ENCODE results near the gene BLOC1S1. TPM values are rescaled to one million over a fixed set of nuclear protein-coding genes. Genes with fewer than 3 reads are reported as not detected.

BLOC1S1 gene
- total and polyA plus RNA-seq, 7 donors, result 173 to 655 (median 355) TPM

DNA sequence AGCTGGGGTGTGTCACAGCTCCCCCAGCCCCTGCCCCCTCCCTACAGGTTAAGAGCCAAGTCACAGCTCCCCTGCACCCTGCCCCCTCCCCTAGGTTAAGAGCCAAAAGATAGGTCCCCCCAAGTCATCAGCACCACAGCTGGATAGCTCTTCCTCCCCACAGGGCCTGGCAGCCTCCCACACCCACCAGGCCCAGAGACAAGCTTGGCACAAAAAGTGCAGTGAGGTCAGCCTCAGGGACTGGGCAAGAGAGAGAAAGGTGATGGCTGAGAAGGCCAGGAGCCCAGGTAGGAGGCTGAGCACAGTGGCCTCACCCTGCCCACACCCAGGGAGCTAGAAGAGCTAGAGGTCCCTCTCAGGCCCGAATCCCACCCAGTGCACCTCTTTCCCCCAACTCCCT lies 16.9 kb upstream of the BLOC1S1 start:
- H3K27ac ChIP-seq, result peak overlapping the region; percentile 5 to 100 (median 68)
- 93 to 95% methylated on average over 1 of the region's 1 CpG for WGBS, 2 donors
- no peak for TF ChIP-seq POLR2A (IDR thresholded peaks at IDR 0.05)
- TF ChIP-seq, protein P1, sequence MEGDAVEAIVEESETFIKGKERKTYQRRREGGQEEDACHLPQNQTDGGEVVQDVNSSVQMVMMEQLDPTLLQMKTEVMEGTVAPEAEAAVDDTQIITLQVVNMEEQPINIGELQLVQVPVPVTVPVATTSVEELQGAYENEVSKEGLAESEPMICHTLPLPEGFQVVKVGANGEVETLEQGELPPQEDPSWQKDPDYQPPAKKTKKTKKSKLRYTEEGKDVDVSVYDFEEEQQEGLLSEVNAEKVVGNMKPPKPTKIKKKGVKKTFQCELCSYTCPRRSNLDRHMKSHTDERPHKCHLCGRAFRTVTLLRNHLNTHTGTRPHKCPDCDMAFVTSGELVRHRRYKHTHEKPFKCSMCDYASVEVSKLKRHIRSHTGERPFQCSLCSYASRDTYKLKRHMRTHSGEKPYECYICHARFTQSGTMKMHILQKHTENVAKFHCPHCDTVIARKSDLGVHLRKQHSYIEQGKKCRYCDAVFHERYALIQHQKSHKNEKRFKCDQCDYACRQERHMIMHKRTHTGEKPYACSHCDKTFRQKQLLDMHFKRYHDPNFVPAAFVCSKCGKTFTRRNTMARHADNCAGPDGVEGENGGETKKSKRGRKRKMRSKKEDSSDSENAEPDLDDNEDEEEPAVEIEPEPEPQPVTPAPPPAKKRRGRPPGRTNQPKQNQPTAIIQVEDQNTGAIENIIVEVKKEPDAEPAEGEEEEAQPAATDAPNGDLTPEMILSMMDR (IDR thresholded peaks at IDR 0.05), result no peak
- no peak for TF ChIP-seq POLR2AphosphoS5 (IDR thresholded peaks at IDR 0.05)
- TF ChIP-seq EP300 (IDR thresholded peaks at IDR 0.05), result no peak
- peak; percentile 63 for DNase-seq
- H3K36me3 ChIP-seq, result peaks cover 19 to 78% (median 42%) of the 10 kb centered on the region in 4 donors
- intact Hi-C loops (cut with DNase I), result no loop called here
- H3K4me3 ChIP-seq, result no peak overlapping the region
- H3K27me3 ChIP-seq, result no peaks in the 10 kb centered on the region
- H3K4me1 ChIP-seq, result peaks cover 0 to 49% (median 37%) of the 10 kb centered on the region in 4 donors
- H3K9me3 ChIP-seq, result no peaks in the 10 kb centered on the region

DNA sequence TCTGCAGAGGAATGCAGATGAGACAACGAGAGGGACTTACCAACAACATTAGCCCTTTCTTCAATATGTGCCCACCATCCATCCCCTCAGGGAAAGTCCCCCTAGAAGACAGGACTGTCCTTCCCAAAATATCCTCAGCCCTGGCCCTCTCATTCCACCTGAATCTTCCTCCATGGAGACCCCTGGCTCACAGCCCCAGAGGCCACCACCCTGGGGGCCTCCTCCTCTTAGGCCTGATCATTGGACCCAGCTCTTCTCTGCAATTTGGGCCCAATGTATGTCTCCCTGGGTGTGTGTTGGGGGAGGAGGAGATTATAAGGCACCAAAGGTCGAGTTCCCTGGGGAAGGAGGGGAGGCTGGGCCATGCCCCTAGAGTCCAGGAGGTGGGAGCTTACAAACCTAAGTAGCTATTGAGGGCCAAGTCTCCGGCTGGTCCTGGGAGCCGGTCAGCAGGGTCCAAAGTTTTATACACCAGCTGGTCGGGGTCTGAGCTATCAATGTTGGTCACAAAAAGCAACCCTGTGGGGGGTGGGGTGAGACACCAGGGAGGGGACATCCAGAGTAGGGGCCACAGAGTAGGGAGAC lies 16.3 kb upstream of the BLOC1S1 start:
- intact Hi-C loops (cut with DNase I), result no loop called here
- peak; percentile 55 for DNase-seq
- Histone ChIP-seq H3K9me3 (no peaks in the 10 kb centered on the region), H3K27ac (peak overlapping the region; percentile 5 to 100 (median 68)), H3K4me1 (peaks cover 0 to 50% (median 40%) of the 10 kb centered on the region in 4 donors), H3K36me3 (peaks cover 13 to 72% (median 36%) of the 10 kb centered on the region in 4 donors), H3K27me3 (no peaks in the 10 kb centered on the region), H3K4me3 (no peak overlapping the region)
- 71 to 75% methylated on average over 5 of the region's 5 CpGs for WGBS, 2 donors
- TF ChIP-seq POLR2AphosphoS5 (IDR thresholded peaks at IDR 0.05) (no peak), EP300 (IDR thresholded peaks at IDR 0.05) (no peak), POLR2A (IDR thresholded peaks at IDR 0.05) (no peak)
- TF ChIP-seq, protein P1 (IDR thresholded peaks at IDR 0.05), result no peak

DNA sequence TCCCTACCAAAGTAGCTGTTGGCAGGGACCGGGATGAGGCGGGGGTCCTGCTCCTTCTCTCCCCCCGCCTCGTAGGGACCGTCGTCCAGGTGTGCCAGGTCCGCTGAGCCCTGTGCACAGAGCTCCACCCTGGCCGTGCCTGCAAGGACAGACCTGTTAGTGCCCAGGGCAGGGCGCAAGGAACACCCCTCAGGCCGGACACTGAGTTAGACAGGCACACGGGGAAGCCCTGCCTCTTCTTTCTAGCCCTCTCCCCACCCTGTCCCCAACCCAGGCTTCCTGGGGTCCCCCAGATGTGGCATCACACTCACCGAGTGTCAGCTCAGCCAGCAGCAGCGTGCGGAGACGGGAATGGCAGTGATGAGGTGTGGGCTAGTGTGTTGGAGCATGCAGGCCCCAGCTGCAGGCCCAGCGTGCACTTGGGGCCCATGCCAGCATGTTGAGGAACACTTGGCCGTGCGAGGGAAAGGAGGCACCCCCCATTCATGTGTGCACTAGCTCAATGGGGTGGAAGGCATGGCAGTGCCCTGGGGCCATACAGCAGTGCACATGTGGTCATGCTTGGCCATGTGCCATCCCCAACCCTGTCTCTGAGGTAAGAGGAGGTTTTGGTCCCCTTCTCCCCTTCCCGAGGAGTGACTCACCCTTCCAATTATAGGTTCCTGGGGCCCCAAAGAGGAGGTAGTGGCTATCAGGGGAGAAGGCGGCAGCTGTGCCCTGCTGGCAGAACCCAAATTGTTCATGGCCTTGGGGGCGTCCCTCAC lies 15.4 kb upstream of the BLOC1S1 start:
- peak; percentile 59 for DNase-seq
- Histone ChIP-seq H3K36me3 (peaks cover 7 to 63% (median 29%) of the 10 kb centered on the region in 4 donors), H3K4me1 (peaks cover 0 to 50% (median 41%) of the 10 kb centered on the region in 4 donors)

DNA sequence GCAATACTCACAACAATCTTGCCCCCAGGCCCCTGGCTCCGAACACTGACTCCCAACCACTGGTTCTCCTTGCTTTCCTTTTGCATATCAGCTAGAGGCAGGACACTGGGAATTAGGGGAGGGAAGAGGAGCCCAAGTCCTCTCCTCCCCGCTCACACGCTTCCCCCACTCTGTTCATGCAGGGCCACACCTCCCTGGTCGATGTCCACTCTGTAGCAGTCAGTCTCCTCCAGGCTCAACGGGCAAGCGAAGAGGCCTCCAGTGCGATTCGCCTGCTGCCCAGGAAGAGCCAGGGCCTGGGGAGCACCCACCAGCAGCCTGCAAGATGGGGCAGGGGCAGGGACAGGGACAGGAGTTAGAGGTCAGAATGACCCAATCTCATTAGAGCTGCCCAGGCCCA lies 13.0 kb upstream of the BLOC1S1 start:
- Histone ChIP-seq H3K4me1 (peaks cover 0 to 54% (median 47%) of the 10 kb centered on the region in 4 donors), H3K27ac (peak overlapping the region; percentile 94 to 100 (median 98)), H3K27me3 (no peaks in the 10 kb centered on the region), H3K36me3 (peaks cover 0 to 39% (median 15%) of the 10 kb centered on the region in 4 donors), H3K9me3 (no peaks in the 10 kb centered on the region), H3K4me3 (peak overlapping the region in 2 of 4 donors; percentile 2 to 75)
- TF ChIP-seq POLR2A (IDR thresholded peaks at IDR 0.05) (no peak), POLR2AphosphoS5 (IDR thresholded peaks at IDR 0.05) (no peak), EP300 (IDR thresholded peaks at IDR 0.05) (no peak)
- TF ChIP-seq, protein P1 (IDR thresholded peaks at IDR 0.05), result no peak
- no peak for DNase-seq
- WGBS, 2 donors, result 89 to 92% methylated on average over 8 of the region's 8 CpGs
- intact Hi-C loops (cut with DNase I), result no loop called here

More for the DNA sequence above, 15.4 kb upstream of the BLOC1S1 start:
- no peaks in the 10 kb centered on the region for H3K27me3 ChIP-seq
- no peak for TF ChIP-seq EP300 (IDR thresholded peaks at IDR 0.05)
- TF ChIP-seq POLR2A (IDR thresholded peaks at IDR 0.05), result no peak
- no peak for TF ChIP-seq POLR2AphosphoS5 (IDR thresholded peaks at IDR 0.05)
- TF ChIP-seq, protein P1 (IDR thresholded peaks at IDR 0.05), result no peak
- H3K9me3 ChIP-seq, result no peaks in the 10 kb centered on the region
- 88 to 89% methylated on average over 21 of the region's 21 CpGs for WGBS, 2 donors
- intact Hi-C loops (cut with DNase I), result no loop called here
- H3K27ac ChIP-seq, result peak overlapping the region in 3 of 4 donors; percentile 37 to 100 (median 100)
- H3K4me3 ChIP-seq, result no peak overlapping the region

Data from sigmoid colon (tissue), 7 donors.